Muscle of leg (tissue), 11 donors: ENCODE measurements around the gene KRTAP2-1. TPM values are rescaled to one million over a fixed set of nuclear protein-coding genes. Genes with fewer than 3 reads are reported as not detected.
"Not testable (repeated sequence)": the region's sequence is repeated elsewhere in the genome, so short reads cannot be mapped to it uniquely, and the experiment has no call there.

Source experiments
- DNase-seq: peaks from one replicate; pipeline ENCODE4 v3.0.0; 2013
- H3K27ac ChIP-seq: one replicate; pipeline ENCODE4 v1.5.1; 2013; ENCODE audit warnings: mild to moderate bottlenecking, low read length, control low read depth
- H3K27me3 ChIP-seq: one replicate; pipeline ENCODE4 v1.6.1; 2013; ENCODE audit warnings: low read length; ENCODE audit not compliant: control insufficient read depth, insufficient read depth
- H3K36me3 ChIP-seq: one replicate; pipeline ENCODE4 v1.6.1; 2013; ENCODE audit warnings: low read length; ENCODE audit not compliant: control insufficient read depth, insufficient read depth
- H3K4me1 ChIP-seq: one replicate; pipeline ENCODE4 v1.6.1; 2013; ENCODE audit warnings: low read length; ENCODE audit not compliant: control insufficient read depth, insufficient read depth
- H3K4me3 ChIP-seq: one replicate; pipeline ENCODE4 v1.5.1; 2013; ENCODE audit warnings: low read length, control low read depth
- H3K9me3 ChIP-seq: replicated peaks from 2 replicates; pipeline ENCODE4 v1.6.1; 2013; ENCODE audit warnings: low read depth, low read length; ENCODE audit not compliant: control insufficient read depth
- WGBS: methylation state at CpG from one replicate; pipeline ENCODE4 v1.1.5; 2013; ENCODE audit warnings: missing lambda C conversion rate; ENCODE audit not compliant: insufficient coverage; 5-methylcytosine and 5-hydroxymethylcytosine counted together
- polyA plus RNA-seq, 8 donors: library from polyadenylated mRNA; unstranded; fragments of 120-200 nt; gene quantifications; one replicate each; pipeline versions ENCODE4 v1.2.1 to v1.2.3, GENCODE V29; 2013; ENCODE audit warnings: inconsistent platforms in 1 of 8, low replicate concordance in 1 of 8; ENCODE audit not compliant: insufficient read length in 8 of 8, insufficient read depth in 1 of 8
- total RNA-seq: library from RNA; stranded (reverse); fragments of 120-200 nt; gene quantifications from one replicate; pipeline ENCODE4 v1.2.4, GENCODE V29; 2013

The KRTAP2-1 gene
- total and polyA plus RNA-seq, 9 donors, result not detected

GRCh38 chr17:41069031-41069430 is 21.9 kb upstream of the KRTAP2-1 start:
- H3K27me3 ChIP-seq, result no peaks in the 10 kb centered on the region
- H3K9me3 ChIP-seq, result no peaks in the 10 kb centered on the region
- no peaks in the 10 kb centered on the region for H3K4me1 ChIP-seq
- 75% methylated on average over 1 of the region's 3 CpGs for WGBS
- no peak for DNase-seq
- H3K4me3 ChIP-seq, result no peak overlapping the region
- no peak overlapping the region for H3K27ac ChIP-seq
- no peaks in the 10 kb centered on the region for H3K36me3 ChIP-seq

- Histone ChIP-seq H3K36me3 (no peaks in the 10 kb centered on the region), H3K27me3 (no peaks in the 10 kb centered on the region), H3K4me3 (no peak overlapping the region), H3K9me3 (no peaks in the 10 kb centered on the region), H3K27ac (no peak overlapping the region), H3K4me1 (no peaks in the 10 kb centered on the region)
- DNase-seq, result no peak
Measured at GRCh38 chr17:41067281-41067680, 20.2 kb upstream of the KRTAP2-1 start.

GRCh38 chr17:41065829-41066624 is 18.9 kb upstream of the KRTAP2-1 start, which contains the start of gene KRTAP2-4:
KRTAP2-4 (minus strand) TSS chr17:41065879; CDS start chr17:41065845, 34 bp downstream.
- Histone ChIP-seq H3K4me3 (no peak within 1 kb of the TSS), H3K4me1 (no peaks in the 10 kb centered on the region), H3K9me3 (no peaks in the 10 kb centered on the region), H3K27me3 (no peaks in the 10 kb centered on the region), H3K36me3 (no peaks in the 10 kb centered on the region), H3K27ac (no peak within 1 kb of the TSS)
- 67% methylated on average over 1 of the region's 6 CpGs for WGBS
- DNase-seq, result no peak

- not testable (repeated sequence) for H3K9me3 ChIP-seq, H3K4me1 ChIP-seq, H3K27ac ChIP-seq, DNase-seq, H3K27me3 ChIP-seq, H3K4me3 ChIP-seq, H3K36me3 ChIP-seq
- 100% methylated on average over 2 of the region's 16 CpGs for WGBS
Measured at GRCh38 chr17:41065016-41065689, 18.0 kb upstream of the KRTAP2-1 start.

DNA sequence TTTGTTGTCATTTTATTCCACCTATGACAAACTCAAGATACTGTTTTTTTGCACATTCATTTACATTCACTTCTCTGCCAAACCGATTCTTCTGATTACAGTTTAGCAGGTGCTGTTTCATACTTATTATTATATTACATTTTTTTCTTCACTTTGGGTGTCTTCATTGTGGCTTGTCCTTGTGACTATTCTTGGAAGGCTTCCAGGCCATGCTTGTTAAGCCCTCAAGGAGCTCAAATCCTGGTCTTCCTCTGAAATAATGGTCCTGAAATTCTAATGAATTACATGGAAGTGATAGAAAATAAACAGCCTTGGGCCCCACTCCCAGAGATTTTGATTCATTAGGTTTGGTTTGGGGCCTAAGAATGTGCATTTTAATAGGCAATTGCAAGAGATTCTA is 17.2 kb upstream of the KRTAP2-1 start:
- no peak for DNase-seq
- Histone ChIP-seq H3K9me3 (no peaks in the 10 kb centered on the region), H3K4me3 (no peak overlapping the region), H3K27ac (no peak overlapping the region), H3K36me3 (no peaks in the 10 kb centered on the region), H3K4me1 (no peaks in the 10 kb centered on the region), H3K27me3 (peaks cover 4% of the 10 kb centered on the region)
- WGBS, result no CpG with 5 or more reads among the region's 1 CpG

GRCh38 chr17:41063449-41063848 is 16.3 kb upstream of the KRTAP2-1 start:
- Histone ChIP-seq H3K9me3 (no peaks in the 10 kb centered on the region), H3K27me3 (peaks cover 5% of the 10 kb centered on the region), H3K4me3 (no peak overlapping the region), H3K27ac (no peak overlapping the region), H3K36me3 (no peaks in the 10 kb centered on the region), H3K4me1 (no peaks in the 10 kb centered on the region)
- no CpG with 5 or more reads among the region's 4 CpGs for WGBS
- no peak for DNase-seq

DNA sequence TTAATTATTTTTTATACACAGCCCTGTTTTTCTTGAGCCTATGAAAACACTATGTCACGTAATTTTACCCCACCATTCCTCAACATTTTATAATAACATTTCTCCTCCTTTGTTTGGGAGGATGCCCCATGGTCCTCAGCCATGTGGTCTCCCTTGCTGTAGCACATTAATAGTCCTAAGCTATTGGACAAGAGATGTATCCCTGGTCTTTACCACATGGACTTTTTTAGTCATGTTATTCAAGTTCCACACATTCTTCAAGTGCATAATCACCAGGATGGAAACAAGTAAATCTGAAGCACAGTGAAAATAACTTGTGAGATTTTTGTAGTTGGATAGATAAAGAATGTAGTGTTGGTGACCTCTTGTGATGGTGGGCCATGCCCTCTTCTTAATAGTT is 14.8 kb upstream of the KRTAP2-1 start:
- WGBS, result no CpG with 5 or more reads among the region's 1 CpG
- peaks cover 5% of the 10 kb centered on the region for H3K27me3 ChIP-seq
- H3K9me3 ChIP-seq, result no peaks in the 10 kb centered on the region
- no peaks in the 10 kb centered on the region for H3K36me3 ChIP-seq
- no peak overlapping the region for H3K4me3 ChIP-seq
- H3K27ac ChIP-seq, result no peak overlapping the region
- H3K4me1 ChIP-seq, result no peaks in the 10 kb centered on the region
- DNase-seq, result no peak

DNA sequence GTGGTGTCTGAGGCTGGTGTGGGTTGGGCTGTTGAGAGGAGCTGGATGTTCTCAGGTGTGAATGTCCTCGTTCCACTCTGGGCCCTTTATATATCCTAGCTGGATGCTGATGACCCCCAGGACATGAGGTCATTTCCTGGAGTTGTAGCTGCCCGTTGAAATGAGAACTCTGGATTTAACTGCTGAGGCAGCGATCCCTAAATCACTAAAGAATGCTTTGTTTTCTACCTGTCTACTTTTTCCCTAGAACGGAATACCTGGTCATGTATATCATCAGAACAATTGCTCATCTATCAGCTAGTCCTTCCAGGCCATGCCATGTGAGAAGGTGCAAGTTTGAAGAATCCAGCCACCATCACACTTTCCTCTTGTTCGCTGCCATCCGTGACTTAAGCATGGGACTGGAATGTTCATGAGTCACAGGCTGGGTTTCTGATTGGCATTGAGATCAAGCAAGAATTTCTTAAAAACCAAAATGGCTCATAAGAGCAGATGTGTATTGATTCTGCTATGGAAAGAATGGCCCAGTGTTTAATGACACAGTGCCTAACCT is 13.0 kb upstream of the KRTAP2-1 start, which contains the start of gene KRTAP2-3:
Gene KRTAP2-3, minus strand, starts transcription at position 63 of the 553 bp plus-strand sequence. CDS start 64 bp downstream, outside the sequence.
- H3K9me3 ChIP-seq, result no peaks in the 10 kb centered on the region
- peaks cover 5% of the 10 kb centered on the region for H3K27me3 ChIP-seq
- H3K36me3 ChIP-seq, result no peaks in the 10 kb centered on the region
- WGBS, result 42% methylated on average over 4 of the region's 6 CpGs
- DNase-seq, result no peak
- no peak within 1 kb of the TSS for H3K27ac ChIP-seq
- no peak within 1 kb of the TSS for H3K4me3 ChIP-seq
- H3K4me1 ChIP-seq, result no peaks in the 10 kb centered on the region

DNA sequence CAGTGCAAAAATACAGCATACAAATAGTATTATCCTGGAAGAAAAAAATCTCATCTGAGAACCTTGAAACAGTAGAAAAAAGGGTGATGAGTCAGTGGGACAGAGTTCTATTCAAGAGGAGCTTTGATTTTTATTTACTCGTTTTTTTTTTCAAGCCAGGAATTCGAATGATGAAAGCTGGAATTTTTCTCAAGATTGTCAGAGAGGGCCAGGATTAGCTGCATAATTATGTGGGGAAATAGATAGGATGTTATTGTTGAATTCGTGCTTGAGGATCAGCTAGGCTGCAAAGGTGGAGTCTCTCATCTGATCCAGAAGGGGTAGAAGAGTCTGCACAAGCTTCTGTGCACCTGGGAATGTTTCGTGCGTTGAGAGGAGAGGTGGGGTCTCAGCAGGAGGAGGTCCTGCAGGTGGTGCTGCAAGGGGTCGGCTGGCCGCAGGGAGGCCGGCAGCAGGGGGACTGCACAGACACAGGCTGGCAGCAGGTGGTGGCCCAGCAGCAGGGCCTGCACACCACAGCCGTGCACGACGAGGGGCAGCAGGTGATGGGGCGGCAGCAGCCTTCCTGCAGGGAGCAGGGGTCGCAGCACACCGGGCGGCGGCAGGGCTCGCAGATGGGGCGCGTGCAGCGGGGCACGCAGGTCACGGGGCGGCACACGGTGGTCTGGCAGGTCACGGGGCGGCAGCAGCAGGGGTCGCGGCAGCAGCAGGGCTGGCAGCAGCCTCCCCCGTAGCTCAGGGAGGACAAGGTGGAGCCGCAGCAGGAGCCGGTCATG is 12.3 kb upstream of the KRTAP2-1 start:
- H3K27me3 ChIP-seq, H3K36me3 ChIP-seq, H3K27ac ChIP-seq, H3K4me1 ChIP-seq, DNase-seq, H3K4me3 ChIP-seq, H3K9me3 ChIP-seq: not testable (repeated sequence)
- 56% methylated on average over 3 of the region's 31 CpGs for WGBS

- Histone ChIP-seq H3K27me3 (peaks cover 5% of the 10 kb centered on the region), H3K9me3 (no peaks in the 10 kb centered on the region), H3K4me3 (no peak overlapping the region), H3K4me1 (no peaks in the 10 kb centered on the region), H3K36me3 (no peaks in the 10 kb centered on the region), H3K27ac (no peak overlapping the region)
- no peak for DNase-seq
- WGBS, result no CpG with 5 or more reads among the region's 5 CpGs
Measured at GRCh38 chr17:41058741-41059140, 11.6 kb upstream of the KRTAP2-1 start.
